ENCODE measurements around the gene MPPED2. TPM values are rescaled to one million over a fixed set of nuclear protein-coding genes. Genes with fewer than 3 reads are reported as not detected.

MPPED2 gene
- total and polyA plus RNA-seq, 2 of the 13 experiments (the other 11 are each of a cell fraction or from before 2014, with no cell fraction given), result not detected

- intact Hi-C loops (cut with micrococcal nuclease; ENCODE audit: unreplicated experiment), result no loop called here
- DNase-seq (ENCODE audit: low spot score), result no peak
- no peak for FAIRE-seq
- no peak for ATAC-seq
- H3K9me3 ChIP-seq (ENCODE audit: low read length), result no peaks in the 10 kb centered on the region
- H3K27me3 ChIP-seq (ENCODE audit: control insufficient read depth in 1 of 2, insufficient read depth in 2 of 2, low read length in 2 of 2), result peaks cover 0 to 3% of the 10 kb centered on the region in 2 experiments; a peak in 1 of 5 replicates
- H3K4me2 ChIP-seq (ENCODE audit: low read depth, low read length), result no peak overlapping the region
- no peak overlapping the region for H2AFZ ChIP-seq (ENCODE audit: low read length)
- WGBS (ENCODE audit: low lambda C conversion rate), result 19% methylated on average over 2 of the region's 2 CpGs
- H3K36me3 ChIP-seq (replicated peaks in 1 of 2; ENCODE audit: control insufficient read depth in 1 of 2, insufficient read depth in 2 of 2, low read length in 2 of 2), result no peaks in the 10 kb centered on the region
- BruUV-seq (replicated peaks), result no TSS peak
- H3K4me1 ChIP-seq (ENCODE audit: insufficient read depth, low read length), result no peaks in the 10 kb centered on the region
- ChIA-PET CTCF (ENCODE audit: low intra/inter-chr PET ratio, low total read pairs) (no interaction called here), POLR2A (no interaction called here)
- H3K27ac ChIP-seq (ENCODE audit: extremely low read length, insufficient read depth, low read length), result no peak overlapping the region
- in situ Hi-C loops (cut with HindIII; ENCODE audit: extremely low pct_ligation_motif_present, low pct_unique_long_range_greater_than_20kb), result no loop called here
- H4K20me1 ChIP-seq (ENCODE audit: insufficient read depth, low read length), result no peaks in the 10 kb centered on the region
- no peaks in the 10 kb centered on the region for H3K79me2 ChIP-seq (ENCODE audit: insufficient read depth, low read length)
- H3K4me3 ChIP-seq (replicated peaks in 1 of 3; ENCODE audit: insufficient read depth in 1 of 3, low read depth in 2 of 3, low read length in 3 of 3), result no peak overlapping the region
- H3K9ac ChIP-seq (ENCODE audit: insufficient read depth, low read depth, low read length), result no peak overlapping the region
- TF ChIP-seq TGIF2 (CRISPR knock-in tag; IDR thresholded peaks at IDR 0.05) (no peak), ZNF253 (CRISPR knock-in tag; IDR thresholded peaks at IDR 0.05; ENCODE audit: borderline replicate concordance) (no peak), ZFX (CRISPR knock-in tag; IDR thresholded peaks at IDR 0.05; ENCODE audit: low read depth) (no peak), ISL2 (CRISPR knock-in tag; IDR thresholded peaks at IDR 0.05) (no peak), MAF1 (CRISPR knock-in tag; IDR thresholded peaks at IDR 0.05; ENCODE audit: borderline replicate concordance) (no peak), ZBTB46 (CRISPR knock-in tag; IDR thresholded peaks at IDR 0.05; ENCODE audit: borderline replicate concordance) (no peak), DBP (CRISPR knock-in tag; IDR thresholded peaks at IDR 0.05; ENCODE audit: not compliant biosample characterization) (no peak), TEF (CRISPR knock-in tag; IDR thresholded peaks at IDR 0.05) (no peak), HOXA5 (CRISPR knock-in tag; IDR thresholded peaks at IDR 0.05) (no peak), ZNF543 (CRISPR knock-in tag; IDR thresholded peaks at IDR 0.05) (no peak), TAF1 (CRISPR knock-in tag; IDR thresholded peaks at IDR 0.05) (no peak), IKZF4 (CRISPR knock-in tag; IDR thresholded peaks at IDR 0.05; ENCODE audit: borderline replicate concordance, low read depth, not compliant biosample characterization) (no peak), ZNF138 (CRISPR knock-in tag; IDR thresholded peaks at IDR 0.05; ENCODE audit: low read depth) (no peak)
- TF ChIP-seq, protein P1, sequence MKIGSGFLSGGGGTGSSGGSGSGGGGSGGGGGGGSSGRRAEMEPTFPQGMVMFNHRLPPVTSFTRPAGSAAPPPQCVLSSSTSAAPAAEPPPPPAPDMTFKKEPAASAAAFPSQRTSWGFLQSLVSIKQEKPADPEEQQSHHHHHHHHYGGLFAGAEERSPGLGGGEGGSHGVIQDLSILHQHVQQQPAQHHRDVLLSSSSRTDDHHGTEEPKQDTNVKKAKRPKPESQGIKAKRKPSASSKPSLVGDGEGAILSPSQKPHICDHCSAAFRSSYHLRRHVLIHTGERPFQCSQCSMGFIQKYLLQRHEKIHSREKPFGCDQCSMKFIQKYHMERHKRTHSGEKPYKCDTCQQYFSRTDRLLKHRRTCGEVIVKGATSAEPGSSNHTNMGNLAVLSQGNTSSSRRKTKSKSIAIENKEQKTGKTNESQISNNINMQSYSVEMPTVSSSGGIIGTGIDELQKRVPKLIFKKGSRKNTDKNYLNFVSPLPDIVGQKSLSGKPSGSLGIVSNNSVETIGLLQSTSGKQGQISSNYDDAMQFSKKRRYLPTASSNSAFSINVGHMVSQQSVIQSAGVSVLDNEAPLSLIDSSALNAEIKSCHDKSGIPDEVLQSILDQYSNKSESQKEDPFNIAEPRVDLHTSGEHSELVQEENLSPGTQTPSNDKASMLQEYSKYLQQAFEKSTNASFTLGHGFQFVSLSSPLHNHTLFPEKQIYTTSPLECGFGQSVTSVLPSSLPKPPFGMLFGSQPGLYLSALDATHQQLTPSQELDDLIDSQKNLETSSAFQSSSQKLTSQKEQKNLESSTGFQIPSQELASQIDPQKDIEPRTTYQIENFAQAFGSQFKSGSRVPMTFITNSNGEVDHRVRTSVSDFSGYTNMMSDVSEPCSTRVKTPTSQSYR (CRISPR knock-in tag; IDR thresholded peaks at IDR 0.05; ENCODE audit: borderline replicate concordance), result no peak
- TF ChIP-seq, protein P2, sequence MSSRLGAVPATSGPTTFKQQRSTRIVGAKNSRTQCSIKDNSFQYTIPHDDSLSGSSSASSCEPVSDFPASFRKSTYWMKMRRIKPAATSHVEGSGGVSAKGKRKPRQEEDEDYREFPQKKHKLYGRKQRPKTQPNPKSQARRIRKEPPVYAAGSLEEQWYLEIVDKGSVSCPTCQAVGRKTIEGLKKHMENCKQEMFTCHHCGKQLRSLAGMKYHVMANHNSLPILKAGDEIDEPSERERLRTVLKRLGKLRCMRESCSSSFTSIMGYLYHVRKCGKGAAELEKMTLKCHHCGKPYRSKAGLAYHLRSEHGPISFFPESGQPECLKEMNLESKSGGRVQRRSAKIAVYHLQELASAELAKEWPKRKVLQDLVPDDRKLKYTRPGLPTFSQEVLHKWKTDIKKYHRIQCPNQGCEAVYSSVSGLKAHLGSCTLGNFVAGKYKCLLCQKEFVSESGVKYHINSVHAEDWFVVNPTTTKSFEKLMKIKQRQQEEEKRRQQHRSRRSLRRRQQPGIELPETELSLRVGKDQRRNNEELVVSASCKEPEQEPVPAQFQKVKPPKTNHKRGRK (CRISPR knock-in tag; IDR thresholded peaks at IDR 0.05), result no peak
Observed at GRCh38 chr11:30429550-30429949, 156.6 kb downstream of the MPPED2 start.
